Gastrocnemius medialis (tissue), 4 donors: ENCODE measurements around the gene RBM17.

ENCODE experiments used
- POLR2A ChIP-seq, 2 donors: fragments of 450-650 bp; IDR thresholded peaks; one replicate each; pipeline ENCODE4 v1.6.1; 2017; ENCODE audit warnings: antibody characterized with exemption in 2 of 2, mild to moderate bottlenecking in 2 of 2, moderate library complexity in 2 of 2
- TF ChIP-seq, protein P1 (sequence below), 5 experiments: fragments of 450-650 bp in 3 of 5; fragments of 200-600 bp in 2 of 5; sonication (generic) in 2 of 5; IDR thresholded peaks in 4 of 5; conservative IDR thresholded peaks in 1 of 5; 1 replicate in 4 of 5; 2 replicates in 1 of 5; pipeline ENCODE4 v1.5.1; 2016 to 2019; ENCODE audit warnings: antibody characterized with exemption in 5 of 5, mild to moderate bottlenecking in 3 of 5, moderate library complexity in 3 of 5

GRCh38 chr10:6138456-6138855 is 49.6 kb downstream of the RBM17 start:
- TF ChIP-seq, protein P1, sequence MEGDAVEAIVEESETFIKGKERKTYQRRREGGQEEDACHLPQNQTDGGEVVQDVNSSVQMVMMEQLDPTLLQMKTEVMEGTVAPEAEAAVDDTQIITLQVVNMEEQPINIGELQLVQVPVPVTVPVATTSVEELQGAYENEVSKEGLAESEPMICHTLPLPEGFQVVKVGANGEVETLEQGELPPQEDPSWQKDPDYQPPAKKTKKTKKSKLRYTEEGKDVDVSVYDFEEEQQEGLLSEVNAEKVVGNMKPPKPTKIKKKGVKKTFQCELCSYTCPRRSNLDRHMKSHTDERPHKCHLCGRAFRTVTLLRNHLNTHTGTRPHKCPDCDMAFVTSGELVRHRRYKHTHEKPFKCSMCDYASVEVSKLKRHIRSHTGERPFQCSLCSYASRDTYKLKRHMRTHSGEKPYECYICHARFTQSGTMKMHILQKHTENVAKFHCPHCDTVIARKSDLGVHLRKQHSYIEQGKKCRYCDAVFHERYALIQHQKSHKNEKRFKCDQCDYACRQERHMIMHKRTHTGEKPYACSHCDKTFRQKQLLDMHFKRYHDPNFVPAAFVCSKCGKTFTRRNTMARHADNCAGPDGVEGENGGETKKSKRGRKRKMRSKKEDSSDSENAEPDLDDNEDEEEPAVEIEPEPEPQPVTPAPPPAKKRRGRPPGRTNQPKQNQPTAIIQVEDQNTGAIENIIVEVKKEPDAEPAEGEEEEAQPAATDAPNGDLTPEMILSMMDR (IDR thresholded peaks at IDR 0.05 in 4 of 5, conservative IDR thresholded peaks at IDR 0.05 in 1 of 5): no peak
- no peak for TF ChIP-seq POLR2A (IDR thresholded peaks at IDR 0.05)
